NOMO-1 treated with dmso at 0.1 percent for 144 hours (cell line): ENCODE data around the gene PNPLA3.

ENCODE experiments used
- DNase-seq: peaks from one replicate; lab custom pipeline; 2025; ENCODE audit not compliant: unreplicated experiment; lab: John Stamatoyannopoulos, UW

Gene PNPLA3

GRCh38 chr22:43923631-43924464, at the start of gene PNPLA3:
Gene PNPLA3 (plus strand): TSS chr22:43923805. CDS start chr22:43923912, 107 bp downstream.
- peak; percentile 71 for DNase-seq

GRCh38 chr22:43876866-43877509, 46.6 kb upstream of the PNPLA3 start:
- no peak for DNase-seq

GRCh38 chr22:43878079-43878795, 45.4 kb upstream of the PNPLA3 start:
- no peak for DNase-seq

- DNase-seq: no peak
These were observed 44.6 kb upstream of the PNPLA3 start for GRCh38 chr22:43878831-43879550.

- no peak for DNase-seq
These were observed 43.6 kb upstream of the PNPLA3 start for GRCh38 chr22:43879901-43880540.

- no peak for DNase-seq
These were observed 43.0 kb upstream of the PNPLA3 start for GRCh38 chr22:43880541-43880991.

GRCh38 chr22:43881091-43882061, 42.2 kb upstream of the PNPLA3 start:
- DNase-seq: no peak

- no peak for DNase-seq
These were observed 41.4 kb upstream of the PNPLA3 start for GRCh38 chr22:43882122-43882767.

GRCh38 chr22:43883012-43883661, 40.5 kb upstream of the PNPLA3 start:
- peak; percentile 26 for DNase-seq

GRCh38 chr22:43883719-43884415, 39.7 kb upstream of the PNPLA3 start:
- no peak for DNase-seq

GRCh38 chr22:43884600-43885318, 38.8 kb upstream of the PNPLA3 start:
- no peak for DNase-seq

GRCh38 chr22:43885319-43885671, 38.3 kb upstream of the PNPLA3 start:
- DNase-seq: no peak

GRCh38 chr22:43885786-43886185, 37.8 kb upstream of the PNPLA3 start:
- no peak for DNase-seq

GRCh38 chr22:43886231-43886630, 37.4 kb upstream of the PNPLA3 start:
- DNase-seq: no peak

- DNase-seq: no peak
These were observed 36.2 kb upstream of the PNPLA3 start for GRCh38 chr22:43887391-43887790.

- no peak for DNase-seq
These were observed 34.9 kb upstream of the PNPLA3 start for GRCh38 chr22:43888740-43889139.

GRCh38 chr22:43889201-43889859, 34.3 kb upstream of the PNPLA3 start:
- DNase-seq: no peak
